WI38 (cell line): Measurements from ENCODE around the gene RANBP9.

Experiments
- H3K4me3 ChIP-seq: 2 replicates; pipeline ENCODE4 v1.5.1; 2011; ENCODE audit warnings: low read depth, mild to moderate bottlenecking, control low read depth, low read length
- TF ChIP-seq, protein P1 (sequence below): IDR thresholded peaks from 2 replicates; pipeline ENCODE4 v1.5.1; 2012; ENCODE audit warnings: low read depth, mild to moderate bottlenecking, control low read depth, low read length

RANBP9 gene

DNA sequence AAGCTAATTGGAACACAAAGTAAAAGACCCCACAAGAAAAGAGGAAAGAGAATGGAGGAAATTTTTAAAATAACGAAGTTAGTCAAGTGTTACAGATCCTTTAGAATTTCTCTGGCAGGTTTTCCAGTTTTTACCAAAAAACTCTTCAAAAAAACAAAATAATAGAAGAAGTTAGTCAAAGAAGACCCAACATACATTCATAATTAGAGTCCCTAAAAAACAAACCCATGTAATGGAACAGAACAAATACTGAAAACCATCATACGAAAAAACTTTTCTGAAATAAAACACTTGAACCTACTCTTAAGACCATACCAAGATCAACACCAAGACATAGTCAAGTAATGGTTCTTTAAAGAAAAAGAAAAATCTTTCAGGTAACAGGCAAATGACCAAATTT is 31.6 kb downstream of the RANBP9 start:
- no peak overlapping the region for H3K4me3 ChIP-seq
- TF ChIP-seq, protein P1, sequence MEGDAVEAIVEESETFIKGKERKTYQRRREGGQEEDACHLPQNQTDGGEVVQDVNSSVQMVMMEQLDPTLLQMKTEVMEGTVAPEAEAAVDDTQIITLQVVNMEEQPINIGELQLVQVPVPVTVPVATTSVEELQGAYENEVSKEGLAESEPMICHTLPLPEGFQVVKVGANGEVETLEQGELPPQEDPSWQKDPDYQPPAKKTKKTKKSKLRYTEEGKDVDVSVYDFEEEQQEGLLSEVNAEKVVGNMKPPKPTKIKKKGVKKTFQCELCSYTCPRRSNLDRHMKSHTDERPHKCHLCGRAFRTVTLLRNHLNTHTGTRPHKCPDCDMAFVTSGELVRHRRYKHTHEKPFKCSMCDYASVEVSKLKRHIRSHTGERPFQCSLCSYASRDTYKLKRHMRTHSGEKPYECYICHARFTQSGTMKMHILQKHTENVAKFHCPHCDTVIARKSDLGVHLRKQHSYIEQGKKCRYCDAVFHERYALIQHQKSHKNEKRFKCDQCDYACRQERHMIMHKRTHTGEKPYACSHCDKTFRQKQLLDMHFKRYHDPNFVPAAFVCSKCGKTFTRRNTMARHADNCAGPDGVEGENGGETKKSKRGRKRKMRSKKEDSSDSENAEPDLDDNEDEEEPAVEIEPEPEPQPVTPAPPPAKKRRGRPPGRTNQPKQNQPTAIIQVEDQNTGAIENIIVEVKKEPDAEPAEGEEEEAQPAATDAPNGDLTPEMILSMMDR = no peak

DNA sequence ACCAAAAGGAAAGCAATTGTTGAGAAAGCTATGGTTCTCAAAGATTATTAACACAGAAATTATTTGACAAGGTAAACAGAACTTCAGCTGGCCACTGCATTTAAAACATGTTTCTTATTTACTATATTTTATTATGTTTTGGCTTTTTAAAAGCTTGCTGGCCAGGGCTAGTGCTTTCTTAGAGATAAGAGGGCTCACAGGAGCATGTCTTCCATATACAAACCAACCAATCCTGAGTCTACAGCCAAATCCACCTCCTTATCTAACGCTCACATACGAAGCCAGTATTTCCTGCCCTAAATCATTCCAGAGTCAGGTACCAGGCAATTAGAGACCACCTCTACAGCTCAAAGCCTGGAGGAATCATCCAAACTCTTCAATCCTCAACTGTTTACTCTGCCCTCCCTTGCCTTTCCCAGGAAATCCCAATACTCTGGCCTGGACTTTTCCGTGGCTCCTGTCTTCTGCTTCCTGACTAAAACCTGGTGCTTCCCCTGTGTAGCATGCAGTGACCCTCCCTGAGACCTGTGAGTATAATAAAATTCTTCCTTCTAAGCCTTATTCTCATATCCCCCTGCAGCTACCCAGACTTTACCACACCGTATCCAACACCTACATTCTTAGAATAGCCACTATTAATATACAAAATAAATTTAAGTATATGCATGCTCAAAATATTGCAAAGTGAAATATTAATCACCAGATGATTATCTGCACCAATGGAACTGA is 33.2 kb downstream of the RANBP9 start:
- TF ChIP-seq, protein P1 = no peak
- H3K4me3 ChIP-seq = no peak overlapping the region

DNA sequence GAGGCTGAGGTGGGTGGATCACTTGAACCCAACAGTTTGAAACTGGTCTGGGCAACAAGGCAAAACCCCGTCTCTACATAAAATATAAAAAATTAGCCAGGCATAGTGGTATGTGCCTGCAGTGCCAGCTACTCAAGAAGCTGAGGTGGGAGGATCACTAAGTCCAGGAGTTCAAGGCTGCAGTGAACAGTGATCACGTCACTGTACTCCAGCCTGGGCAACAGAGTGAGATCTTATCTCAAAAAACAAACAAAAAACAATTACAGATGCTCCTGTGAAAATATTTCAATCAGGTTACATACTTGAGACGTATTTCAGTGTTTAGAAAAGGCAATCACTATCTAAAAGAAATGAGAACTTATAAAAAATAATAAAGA is 33.8 kb downstream of the RANBP9 start:
- TF ChIP-seq, protein P1 = no peak
- no peak overlapping the region for H3K4me3 ChIP-seq

DNA sequence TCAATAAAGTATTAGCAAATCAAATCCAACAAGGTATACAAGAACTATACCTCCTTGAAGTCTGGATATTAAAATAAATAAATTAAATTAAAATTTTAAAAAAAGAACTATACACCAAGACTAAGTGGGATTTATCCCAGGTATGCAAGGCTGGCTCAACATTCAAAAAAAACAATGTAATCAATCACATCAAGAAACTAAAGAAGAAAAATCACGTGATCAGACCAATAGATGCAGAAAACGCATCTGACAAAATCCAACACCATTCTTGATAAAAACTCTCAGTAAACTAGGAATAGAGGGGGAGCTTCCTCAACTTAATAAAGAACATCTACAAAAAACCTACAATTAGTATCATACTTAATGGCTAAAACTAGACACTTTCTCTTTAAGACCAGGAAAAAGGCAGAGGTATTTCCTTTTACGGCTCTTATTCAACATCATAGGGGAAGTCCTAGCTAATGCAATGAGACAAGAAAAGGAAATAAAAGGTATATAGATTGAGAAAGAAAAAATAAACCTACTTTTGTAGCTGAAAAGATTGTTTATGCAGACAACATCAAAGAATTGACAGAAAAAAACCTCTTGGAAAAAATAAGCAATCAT is 35.0 kb downstream of the RANBP9 start:
- no peak overlapping the region for H3K4me3 ChIP-seq
- TF ChIP-seq, protein P1 = no peak

DNA sequence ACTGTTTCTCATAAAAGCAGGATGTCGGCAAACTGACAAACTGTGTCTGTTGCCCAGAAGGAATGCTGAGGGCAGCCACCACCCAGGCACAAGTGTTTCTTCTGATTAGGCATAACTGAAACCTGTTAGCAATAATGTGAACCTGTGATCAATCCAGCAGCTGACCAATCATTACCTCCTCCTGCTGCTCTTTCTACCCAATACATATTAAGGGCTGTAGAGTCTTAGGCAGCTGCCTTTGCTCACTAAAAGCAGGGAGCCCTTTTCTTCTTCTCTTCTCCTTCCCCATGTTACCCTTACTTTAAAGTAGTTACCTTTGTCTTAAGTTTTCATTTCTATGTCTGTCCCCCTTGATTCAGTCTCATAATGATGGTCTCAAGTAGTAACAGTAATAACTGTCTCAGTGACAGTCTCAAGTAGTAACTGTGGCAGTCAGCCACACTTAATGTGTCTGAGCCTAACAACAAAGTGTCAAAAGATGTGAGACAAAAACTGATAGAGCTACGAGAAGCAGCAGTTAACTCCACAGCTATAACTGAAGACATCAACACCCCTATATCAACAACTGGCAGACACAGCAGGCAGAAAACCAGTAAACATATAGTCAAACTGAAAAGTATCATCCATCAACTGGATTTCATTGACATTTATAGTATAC is 37.0 kb downstream of the RANBP9 start:
- H3K4me3 ChIP-seq = no peak overlapping the region
- TF ChIP-seq, protein P1 = no peak

DNA sequence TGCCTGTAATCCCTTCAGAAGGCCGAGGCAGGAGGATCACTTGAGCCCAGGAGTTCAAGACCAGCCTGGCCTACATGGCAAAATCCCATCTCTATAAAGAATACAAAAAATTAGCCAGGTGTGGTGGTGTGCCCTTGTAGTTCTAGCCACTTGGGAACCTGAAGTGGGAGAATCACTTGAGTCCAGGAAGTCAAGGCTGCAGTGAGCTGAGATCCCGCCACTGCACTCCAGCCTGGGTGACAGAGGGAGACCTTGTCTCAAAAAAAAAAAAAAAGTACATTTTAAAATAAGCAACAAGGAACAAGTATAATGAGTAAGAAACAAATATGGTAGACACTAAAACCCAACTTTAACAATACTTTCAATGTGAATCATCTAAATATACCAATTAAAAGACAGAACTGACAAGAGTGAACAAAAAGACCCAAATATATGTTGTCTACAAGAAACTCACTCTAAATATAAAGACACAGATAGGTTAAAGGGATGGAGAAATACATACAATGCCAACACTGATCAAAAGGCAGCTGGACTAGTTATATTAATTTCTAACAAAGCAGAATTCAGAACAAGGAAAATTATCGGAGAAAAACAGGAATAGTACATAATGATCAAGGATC is 37.7 kb downstream of the RANBP9 start:
- H3K4me3 ChIP-seq = no peak overlapping the region
- TF ChIP-seq, protein P1 = no peak

DNA sequence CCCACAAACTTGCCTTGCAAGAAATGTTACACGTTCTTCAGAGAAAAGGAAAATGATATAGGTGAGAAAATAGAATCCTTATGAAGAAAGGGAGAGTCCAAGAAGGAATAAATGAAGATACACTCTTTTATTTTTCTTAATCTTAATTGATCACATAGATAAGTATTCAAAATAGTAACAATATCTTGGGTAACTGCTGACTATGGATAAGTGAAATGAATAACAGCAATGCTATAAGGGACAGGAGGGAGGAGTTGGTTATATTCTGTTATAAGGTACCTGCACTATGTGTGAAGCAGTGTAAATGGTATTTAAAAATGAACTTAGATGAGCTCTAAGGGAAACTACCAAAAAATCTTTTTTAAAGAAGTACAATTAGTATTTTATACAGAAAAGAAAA is 38.3 kb downstream of the RANBP9 start:
- TF ChIP-seq, protein P1 = no peak

More for the DNA sequence above, 38.3 kb downstream of the RANBP9 start:
- no peak overlapping the region for H3K4me3 ChIP-seq
